ENCODE results near the gene MIPOL1. TPM values are rescaled to one million over a fixed set of nuclear protein-coding genes. Genes with fewer than 3 reads are reported as not detected.

Gene MIPOL1
- total and polyA plus RNA-seq, 10 donors = 0.50 to 15.5 (median 7.3) TPM

DNA sequence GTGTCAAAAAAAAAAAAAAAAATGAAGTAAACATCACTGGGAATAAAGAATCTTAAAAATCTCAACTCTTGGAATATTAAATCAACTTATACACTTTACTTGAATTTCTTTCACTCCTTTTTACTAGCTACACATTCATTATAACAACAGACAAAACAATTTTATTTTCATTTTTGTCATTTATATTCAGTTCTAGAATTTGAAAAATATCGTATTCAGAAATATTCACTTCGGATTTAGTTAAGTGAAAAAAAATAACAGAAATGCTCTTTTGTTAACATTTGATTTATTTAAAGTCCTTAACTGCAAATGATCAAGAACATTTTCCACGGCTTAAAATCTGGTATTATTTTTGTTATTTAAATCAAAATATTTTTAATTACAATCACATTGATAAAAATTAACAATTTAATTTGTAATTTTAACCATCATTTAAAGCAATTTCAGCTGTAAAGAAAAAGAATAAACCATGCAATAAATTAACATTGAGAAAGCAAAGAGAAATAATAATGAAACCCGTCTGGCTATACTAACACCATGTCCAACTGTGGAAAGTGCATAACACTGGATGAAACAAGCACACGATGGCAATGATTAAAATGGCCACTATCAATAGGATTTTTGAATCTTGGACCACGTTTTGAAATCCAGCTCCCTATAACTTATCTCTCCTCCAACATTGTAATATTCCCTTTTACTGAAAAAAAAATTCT, 392.1 kb downstream of the MIPOL1 start:
- no peak for DNase-seq
- intact Hi-C loops (cut with DNase I; ENCODE audit: low total_unique reads) = no loop called here
- WGBS, 5 donors = 12 to 19% (median 16%) methylated on average over 6 of the region's 6 CpGs
- Histone ChIP-seq H3K27ac (no peak overlapping the region), H3K36me3 (no peaks in the 10 kb centered on the region), H3K4me1 (peaks cover 0 to 31% (median 14%) of the 10 kb centered on the region in 6 donors), H3K9me3 (peaks cover 0 to 29% (median 0%) of the 10 kb centered on the region in 8 donors), H3K4me3 (no peak overlapping the region), H3K27me3 (replicated peaks in 1 of 7) (peaks cover 22 to 100% (median 96%) of the 10 kb centered on the region in 7 donors)
- TF ChIP-seq POLR2AphosphoS5 (IDR thresholded peaks at IDR 0.05) (no peak), POLR2A (IDR thresholded peaks at IDR 0.05) (no peak), CTCF (IDR thresholded peaks at IDR 0.05 in 8 of 11, conservative IDR thresholded peaks at IDR 0.05 in 3 of 11) (no peak)

- H3K4me3 ChIP-seq = no peak overlapping the region
- 13 to 19% (median 17%) methylated on average over 4 of the region's 4 CpGs for WGBS, 5 donors
- H3K4me1 ChIP-seq = peaks cover 2 to 32% (median 19%) of the 10 kb centered on the region in 6 donors
- no peak overlapping the region for H3K27ac ChIP-seq
- intact Hi-C loops (cut with DNase I; ENCODE audit: low total_unique reads) = no loop called here
- no peak for DNase-seq
- H3K9me3 ChIP-seq = peaks cover 0 to 24% (median 0%) of the 10 kb centered on the region in 8 donors
- H3K27me3 ChIP-seq (replicated peaks in 1 of 7) = peaks cover 22 to 100% (median 94%) of the 10 kb centered on the region in 7 donors
- no peak for TF ChIP-seq CTCF (IDR thresholded peaks at IDR 0.05 in 8 of 11, conservative IDR thresholded peaks at IDR 0.05 in 3 of 11)
- no peak for TF ChIP-seq POLR2A (IDR thresholded peaks at IDR 0.05)
- no peak for TF ChIP-seq POLR2AphosphoS5 (IDR thresholded peaks at IDR 0.05)
- H3K36me3 ChIP-seq = no peaks in the 10 kb centered on the region
These were observed 392.8 kb downstream of the MIPOL1 start for GRCh38 chr14:37590428-37591139.

DNA sequence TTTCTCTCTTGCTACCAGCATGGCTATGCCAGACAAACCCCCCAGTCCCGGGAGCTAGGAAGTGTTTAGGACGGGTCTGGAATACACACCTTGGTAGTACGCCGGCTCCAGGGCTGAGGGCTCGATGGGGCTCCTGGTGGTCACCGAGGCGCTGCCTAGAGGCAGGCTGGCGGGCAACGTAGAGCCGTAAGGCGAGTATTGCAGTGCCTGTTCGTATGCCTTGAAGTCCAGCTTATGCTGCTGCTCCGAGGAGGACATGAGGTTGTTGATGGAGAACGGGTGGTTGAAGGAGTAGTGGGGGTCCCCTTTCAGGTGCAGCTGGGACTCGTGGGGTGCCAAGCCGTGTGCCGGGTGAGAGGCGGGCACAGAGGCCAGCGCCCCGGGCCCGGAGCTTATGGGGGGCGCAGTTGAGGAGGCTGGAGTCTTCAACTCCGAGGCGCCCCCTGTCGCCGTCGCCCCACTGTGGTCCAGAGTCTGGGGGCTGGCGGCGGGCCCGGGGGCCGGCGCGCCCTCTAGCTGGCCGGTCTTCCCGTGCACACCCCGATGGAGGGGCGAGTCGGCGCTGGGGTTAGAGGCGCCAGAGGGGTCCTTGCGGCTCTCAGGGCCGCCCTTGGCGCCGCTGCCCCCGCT, 393.7 kb downstream of the MIPOL1 start:
- peaks cover 9 to 41% (median 24%) of the 10 kb centered on the region in 6 donors for H3K4me1 ChIP-seq
- H3K9me3 ChIP-seq = peaks cover 0 to 24% (median 0%) of the 10 kb centered on the region in 8 donors
- H3K27me3 ChIP-seq (replicated peaks in 1 of 7) = peaks cover 22 to 100% (median 94%) of the 10 kb centered on the region in 7 donors
- H3K4me3 ChIP-seq = peak overlapping the region in 2 of 8 donors; percentile 3 to 14
- no peaks in the 10 kb centered on the region for H3K36me3 ChIP-seq
- WGBS, 5 donors = 6 to 10% (median 7%) methylated on average over 26 to 45 of the region's 45 CpGs
- no peak overlapping the region for H3K27ac ChIP-seq
- DNase-seq = no peak
- intact Hi-C loops (cut with DNase I; ENCODE audit: low total_unique reads) = no loop called here
- TF ChIP-seq POLR2A (IDR thresholded peaks at IDR 0.05) = no peak
- no peak for TF ChIP-seq POLR2AphosphoS5 (IDR thresholded peaks at IDR 0.05)
- no peak for TF ChIP-seq CTCF (IDR thresholded peaks at IDR 0.05 in 8 of 11, conservative IDR thresholded peaks at IDR 0.05 in 3 of 11)
